SK-N-SH (cell line): ENCODE measurements around the gene HOXA1. TPM values are rescaled to one million over a fixed set of nuclear protein-coding genes. Genes with fewer than 3 reads are reported as not detected.

Experiments
- CTCF ChIA-PET: fragments of 300-600, 350-600 bp; formaldehyde crosslinking; extraction: SDS; loops from one replicate; lab custom pipeline; 2021; lab: Yijun Ruan, JAX
- POLR2A ChIA-PET: fragments of 350-600 bp; sonication (Branson Sonifier 250); formaldehyde crosslinking; extraction: SDS; loops from one replicate; lab custom pipeline; 2020; ENCODE audit warnings: antibody characterized with exemption, inconsistent platforms; lab: Yijun Ruan, JAX
- DNase-seq: peaks from one replicate; pipeline ENCODE4 v3.0.0; 2012
- H2AFZ ChIP-seq: fragments of 200-600 bp; sonication (generic); 2 replicates; pipeline ENCODE4 v1.8.1; 2016; ENCODE audit warnings: antibody characterized with exemption, mild to moderate bottlenecking, low read depth
- H3F3A ChIP-seq: fragments of 200-600 bp; sonication (generic); replicated peaks from 2 replicates; pipeline ENCODE3; 2016; ENCODE audit warnings: antibody characterized with exemption, mild to moderate bottlenecking; ENCODE audit not compliant: insufficient read depth
- H3K27ac ChIP-seq, 2 experiments: fragments of 200-500 bp in 1 of 2; fragments of 200-600 bp in 1 of 2; sonication (Bioruptor generic) in 1 of 2; sonication (generic), shearing (Covaris generic) in 1 of 2; 2 replicates each; pipeline versions ENCODE4 v1.5.1 to v1.6.1; 2014 to 2016; ENCODE audit warnings: low read depth in 2 of 2, inconsistent platforms in 1 of 2, low read length in 1 of 2, mild to moderate bottlenecking in 1 of 2, mixed read lengths in 1 of 2
- H3K27me3 ChIP-seq: fragments of 200-600 bp; sonication (generic), shearing (Covaris generic); 2 replicates; pipeline ENCODE4 v1.6.1; 2016; ENCODE audit warnings: mixed run types; ENCODE audit not compliant: insufficient read depth
- H3K36me3 ChIP-seq, 2 experiments: fragments of 200-500 bp in 1 of 2; fragments of 200-600 bp in 1 of 2; sonication (Bioruptor generic) in 1 of 2; sonication (generic) in 1 of 2; replicated peaks in 1 of 2; 2 replicates each; pipeline versions ENCODE3 to v1.5.1; 2014 to 2016; ENCODE audit warnings: low read length in 1 of 2, mild to moderate bottlenecking in 1 of 2; ENCODE audit not compliant: insufficient read depth in 2 of 2, control insufficient read depth in 1 of 2
- H3K4me1 ChIP-seq, 2 experiments: fragments of 200-500 bp in 1 of 2; fragments of 200-600 bp in 1 of 2; sonication (Bioruptor generic) in 1 of 2; sonication (generic), shearing (Covaris generic) in 1 of 2; 2 replicates each; pipeline versions ENCODE4 v1.5.1 to v1.6.1; 2014 to 2016; ENCODE audit warnings: low read depth in 1 of 2, low read length in 1 of 2, mixed run types in 1 of 2; ENCODE audit not compliant: insufficient read depth in 2 of 2, control insufficient read depth in 1 of 2
- H3K4me2 ChIP-seq: fragments of 200-600 bp; sonication (generic), shearing (Covaris generic); 2 replicates; pipeline ENCODE4 v1.6.1; 2017; ENCODE audit warnings: mixed run types
- H3K4me3 ChIP-seq, 2 experiments: fragments of 200-500 bp in 1 of 2; fragments of 200-600 bp in 1 of 2; sonication (Bioruptor generic) in 1 of 2; sonication (generic), shearing (Covaris generic) in 1 of 2; 2 replicates each; pipeline versions ENCODE4 v1.5.1 to v1.8.1; 2014 to 2016; ENCODE audit warnings: low read depth in 2 of 2, inconsistent platforms in 1 of 2, low read length in 1 of 2, mild to moderate bottlenecking in 1 of 2, mixed read lengths in 1 of 2, moderate library complexity in 1 of 2
- H3K79me2 ChIP-seq: fragments of 200-600 bp; sonication (generic); 2 replicates; pipeline ENCODE4 v1.8.1; 2017; ENCODE audit warnings: mild to moderate bottlenecking; ENCODE audit not compliant: insufficient read depth
- H3K9ac ChIP-seq: fragments of 200-600 bp; sonication (generic); 2 replicates; pipeline ENCODE4 v1.6.1; 2017; ENCODE audit warnings: mixed run types
- H3K9me2 ChIP-seq: fragments of 200-600 bp; sonication (generic); 2 replicates; pipeline ENCODE4 v1.6.1; 2017; ENCODE audit warnings: mixed run types
- H3K9me3 ChIP-seq: fragments of 200-600 bp; sonication (generic); 2 replicates; pipeline ENCODE4 v1.6.1; 2017; ENCODE audit warnings: mixed run types, mild to moderate bottlenecking, moderate library complexity
- H4K20me1 ChIP-seq: fragments of 200-600 bp; sonication (generic); 2 replicates; pipeline ENCODE4 v1.6.1; 2017; ENCODE audit warnings: mild to moderate bottlenecking, mixed run types; ENCODE audit not compliant: insufficient read depth
- CHD2 ChIP-seq: fragments of 150-350 bp; IDR thresholded peaks from 2 replicates; pipeline ENCODE4 v1.6.1; 2018; ENCODE audit warnings: low read length; ENCODE audit not compliant: partially characterized antibody
- EZH2phosphoT487 ChIP-seq: fragments of 200-600 bp; sonication (generic); IDR thresholded peaks from 2 replicates; pipeline ENCODE4 v1.6.1; 2017; ENCODE audit warnings: low read depth, mixed run types, mild to moderate bottlenecking, antibody characterized with exemption, moderate library complexity, borderline replicate concordance
- FOXJ3 ChIP-seq: sonication (generic); formaldehyde crosslinking; IDR thresholded peaks from 2 replicates; pipeline ENCODE4 v1.5.1; 2020; ENCODE audit warnings: mild to moderate bottlenecking, missing genetic modification reagents
- GABPA ChIP-seq: IDR thresholded peaks from 2 replicates; pipeline ENCODE4 v1.4.0; 2012; ENCODE audit warnings: low read depth, mild to moderate bottlenecking
- NRF1 ChIP-seq: IDR thresholded peaks from 2 replicates; pipeline ENCODE4 v1.6.1; 2012; ENCODE audit warnings: low read depth, mild to moderate bottlenecking, low read length
- PBX3 ChIP-seq: IDR thresholded peaks from 2 replicates; pipeline ENCODE4; 2012
- POLR2AphosphoS5 ChIP-seq: IDR thresholded peaks from 2 replicates; pipeline ENCODE4 v1.6.1; 2012; ENCODE audit warnings: low read depth, low read length
- RAD21 ChIP-seq: IDR thresholded peaks from 2 replicates; pipeline ENCODE4 v1.6.1; 2012; ENCODE audit warnings: mild to moderate bottlenecking, low read length
- RCOR1 ChIP-seq: fragments of 150-350 bp; IDR thresholded peaks from 2 replicates; pipeline ENCODE4 v1.6.1; 2017; ENCODE audit warnings: antibody characterized with exemption, low read length
- SIN3A ChIP-seq: IDR thresholded peaks from 2 replicates; pipeline ENCODE4 v1.6.1; 2012; ENCODE audit warnings: low read depth, mild to moderate bottlenecking, low read length, moderate library complexity, borderline replicate concordance
- SMC3 ChIP-seq: IDR thresholded peaks from 2 replicates; pipeline ENCODE4 v1.6.1; 2012; ENCODE audit warnings: low read depth, low read length, improper control_type of control experiment
- TAF1 ChIP-seq: IDR thresholded peaks from 2 replicates; pipeline ENCODE4 v1.6.1; 2012; ENCODE audit warnings: low read depth, mild to moderate bottlenecking, low read length, moderate library complexity, borderline replicate concordance
- TCF12 ChIP-seq: IDR thresholded peaks from 2 replicates; pipeline ENCODE4 v1.4.0; 2012
- TEAD4 ChIP-seq: IDR thresholded peaks from 2 replicates; pipeline ENCODE4 v1.4.0; 2012; ENCODE audit warnings: mild to moderate bottlenecking, borderline replicate concordance; ENCODE audit not compliant: insufficient read depth
- USF1 ChIP-seq: IDR thresholded peaks from 2 replicates; pipeline ENCODE4 v1.4.0; 2012; ENCODE audit warnings: low read depth, borderline replicate concordance
- USF2 ChIP-seq: fragments of 150-350 bp; IDR thresholded peaks from 2 replicates; pipeline ENCODE4 v1.6.1; 2017; ENCODE audit warnings: antibody characterized with exemption, low read length, low read depth, borderline replicate concordance
- WGBS: methylation state at CpG from one replicate; pipeline ENCODE4 v1.1.6; 2017; ENCODE audit warnings: low lambda C conversion rate; 5-methylcytosine and 5-hydroxymethylcytosine counted together
- polyA plus RNA-seq, 3 experiments: library from polyadenylated mRNA; depleted of rRNA; stranded (reverse); fragments of >200 nt; gene quantifications; 2 replicates each; pipeline ENCODE4 v1.2.3, GENCODE V29; 2012
- TF ChIP-seq, protein P1 (sequence below): IDR thresholded peaks from 2 replicates; pipeline ENCODE4 v1.4.0; 2012; ENCODE audit warnings: low read depth
- TF ChIP-seq, protein P2 (sequence below): IDR thresholded peaks from 2 replicates; pipeline ENCODE4 v1.4.0; 2012; ENCODE audit warnings: low read depth, borderline replicate concordance

Gene HOXA1
- polyA plus RNA-seq, 1 of the 3 experiments (the other 2 are of a cell fraction), result not detected

DNA sequence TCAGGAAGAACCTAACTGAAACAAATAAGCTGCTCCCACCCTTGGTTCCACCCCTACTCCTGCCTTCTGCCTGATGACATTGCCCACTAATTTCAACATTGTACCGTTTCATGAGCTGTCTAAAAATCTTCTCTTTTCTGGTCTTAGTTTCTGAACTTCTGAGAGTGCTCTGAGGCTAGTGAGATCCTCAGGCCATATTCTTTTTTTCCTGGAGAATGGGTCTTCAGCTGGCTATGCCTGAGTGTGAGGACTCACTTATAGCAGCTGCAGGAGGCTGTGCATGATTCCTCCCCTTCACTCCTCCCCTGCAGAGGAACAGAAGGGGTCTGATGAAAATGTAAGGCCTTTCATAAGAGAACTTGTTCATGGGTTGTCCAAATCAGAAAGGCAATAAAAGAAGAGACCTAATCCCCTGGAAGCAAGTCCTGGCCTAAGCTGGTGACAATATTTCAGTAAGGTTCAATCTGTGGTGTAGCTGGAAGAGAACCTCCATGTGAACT, 23.7 kb upstream of the HOXA1 start:
- DNase-seq, result no peak
- Histone ChIP-seq H3K27ac (no peak overlapping the region), H2AFZ (no peak overlapping the region), H4K20me1 (no peaks in the 10 kb centered on the region), H3K4me1 (no peaks in the 10 kb centered on the region), H3K27me3 (peaks cover 100% of the 10 kb centered on the region), H3K9me3 (no peaks in the 10 kb centered on the region), H3K4me2 (no peak overlapping the region), H3F3A (no peaks in the 10 kb centered on the region), H3K36me3 (no peaks in the 10 kb centered on the region), H3K9ac (no peak overlapping the region), H3K79me2 (no peaks in the 10 kb centered on the region), H3K9me2 (no peaks in the 10 kb centered on the region), H3K4me3 (no peak overlapping the region)
- WGBS, result 0% methylated on average over 1 of the region's 1 CpG
- no peak for TF ChIP-seq RAD21
- no peak for TF ChIP-seq POLR2AphosphoS5
- no peak for TF ChIP-seq NRF1
- TF ChIP-seq RCOR1, result no peak
- no peak for TF ChIP-seq CHD2
- TF ChIP-seq GABPA, result no peak
- TF ChIP-seq, protein P1, sequence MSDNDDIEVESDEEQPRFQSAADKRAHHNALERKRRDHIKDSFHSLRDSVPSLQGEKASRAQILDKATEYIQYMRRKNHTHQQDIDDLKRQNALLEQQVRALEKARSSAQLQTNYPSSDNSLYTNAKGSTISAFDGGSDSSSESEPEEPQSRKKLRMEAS, result no peak
- TF ChIP-seq, protein P2, sequence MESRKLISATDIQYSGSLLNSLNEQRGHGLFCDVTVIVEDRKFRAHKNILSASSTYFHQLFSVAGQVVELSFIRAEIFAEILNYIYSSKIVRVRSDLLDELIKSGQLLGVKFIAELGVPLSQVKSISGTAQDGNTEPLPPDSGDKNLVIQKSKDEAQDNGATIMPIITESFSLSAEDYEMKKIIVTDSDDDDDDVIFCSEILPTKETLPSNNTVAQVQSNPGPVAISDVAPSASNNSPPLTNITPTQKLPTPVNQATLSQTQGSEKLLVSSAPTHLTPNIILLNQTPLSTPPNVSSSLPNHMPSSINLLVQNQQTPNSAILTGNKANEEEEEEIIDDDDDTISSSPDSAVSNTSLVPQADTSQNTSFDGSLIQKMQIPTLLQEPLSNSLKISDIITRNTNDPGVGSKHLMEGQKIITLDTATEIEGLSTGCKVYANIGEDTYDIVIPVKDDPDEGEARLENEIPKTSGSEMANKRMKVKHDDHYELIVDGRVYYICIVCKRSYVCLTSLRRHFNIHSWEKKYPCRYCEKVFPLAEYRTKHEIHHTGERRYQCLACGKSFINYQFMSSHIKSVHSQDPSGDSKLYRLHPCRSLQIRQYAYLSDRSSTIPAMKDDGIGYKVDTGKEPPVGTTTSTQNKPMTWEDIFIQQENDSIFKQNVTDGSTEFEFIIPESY, result no peak
- TF ChIP-seq PBX3, result no peak
- TF ChIP-seq TCF12, result no peak
- TF ChIP-seq TEAD4, result no peak
- TF ChIP-seq SIN3A, result no peak
- no peak for TF ChIP-seq SMC3
- no peak for TF ChIP-seq USF1
- TF ChIP-seq TAF1, result no peak
- TF ChIP-seq FOXJ3 (CRISPR knock-in tag), result no peak
- TF ChIP-seq EZH2phosphoT487, result no peak
- no peak for TF ChIP-seq USF2
- CTCF ChIA-PET, result interaction anchor here (1.2 to 2.8 kb wide), 2 partner anchors 32 to 436 kb away, joined by 3 to 13 read pairs; partner anchors contain the start of gene HOXA3
- POLR2A ChIA-PET, result no interaction called here
